Hematopoietic multipotent progenitor cell treated with erythropoietin and hydrocortisone succinate and interleukin-3 and kit ligand, for 15 days (in vitro differentiated cells): Measurements from ENCODE around the gene CERS1.

Experiments used
- DNase-seq: peaks from one replicate; pipeline ENCODE4 v3.0.0-alpha.2; 2015; ENCODE audit warnings: low spot score

CERS1 gene

GRCh38 chr19:18898607-18899408 is 2.9 kb upstream of the CERS1 start:
- no peak for DNase-seq

- no peak for DNase-seq
Observed at GRCh38 chr19:18898081-18898606, 2.2 kb upstream of the CERS1 start.

- no peak for DNase-seq
Observed at GRCh38 chr19:18897094-18898029, 1.4 kb upstream of the CERS1 start.

- DNase-seq = no peak
Observed at GRCh38 chr19:18896421-18896841, 473 bp upstream of the CERS1 start.

- no peak for DNase-seq
Observed at GRCh38 chr19:18895038-18895823, 727 bp downstream of the CERS1 start.

GRCh38 chr19:18894254-18895037 is 1.5 kb downstream of the CERS1 start:
- no peak for DNase-seq

GRCh38 chr19:18893587-18894253 is 2.2 kb downstream of the CERS1 start:
- no peak for DNase-seq

GRCh38 chr19:18889949-18890745 is 5.8 kb downstream of the CERS1 start:
- no peak for DNase-seq

GRCh38 chr19:18886972-18887371 is 9.0 kb downstream of the CERS1 start:
- DNase-seq = no peak

- DNase-seq = no peak
Observed at GRCh38 chr19:18883526-18884304, 12.2 kb downstream of the CERS1 start.

GRCh38 chr19:18881491-18881890 is 14.5 kb downstream of the CERS1 start:
- DNase-seq = no peak

- DNase-seq = peak; percentile 63
Observed at GRCh38 chr19:18879579-18880373, 16.2 kb downstream of the CERS1 start.

- DNase-seq = no peak
Observed at GRCh38 chr19:18878858-18879578, 16.9 kb downstream of the CERS1 start.

GRCh38 chr19:18878058-18878797 is 17.7 kb downstream of the CERS1 start:
- no peak for DNase-seq

GRCh38 chr19:18876865-18877264 is 19.1 kb downstream of the CERS1 start:
- DNase-seq = no peak

GRCh38 chr19:18875726-18876125 is 20.2 kb downstream of the CERS1 start:
- DNase-seq = no peak

- DNase-seq = no peak
Observed at GRCh38 chr19:18871543-18871942, 24.4 kb downstream of the CERS1 start.
